Parathyroid adenoma (tissue), 2 donors: ENCODE data around the gene KDM7A.
"Not testable (repeated sequence)": the region's sequence is repeated elsewhere in the genome, so short reads cannot be mapped to it uniquely, and the experiment has no call there.

Source experiments
- H2AFZ ChIP-seq: fragments of 300-600 bp; sonication (generic); one replicate; pipeline ENCODE4 v1.7.0; 2017; ENCODE audit warnings: antibody characterized with exemption, mild to moderate bottlenecking
- H3K27ac ChIP-seq: fragments of 300-600 bp; sonication (generic); one replicate; pipeline ENCODE4 v1.7.0; 2017
- H3K27me3 ChIP-seq: fragments of 300-600 bp; sonication (generic); one replicate; pipeline ENCODE4 v1.7.0; 2017; ENCODE audit warnings: low read length; ENCODE audit not compliant: control insufficient read depth, insufficient read depth
- H3K36me3 ChIP-seq: fragments of 300-600 bp; sonication (generic); one replicate; pipeline ENCODE4 v1.7.0; 2017; ENCODE audit warnings: low read length; ENCODE audit not compliant: control insufficient read depth, insufficient read depth
- H3K4me1 ChIP-seq: fragments of 300-600 bp; sonication (generic); one replicate; pipeline ENCODE4 v1.7.0; 2017; ENCODE audit warnings: control low read depth
- H3K4me2 ChIP-seq: fragments of 300-600 bp; sonication (generic); one replicate; pipeline ENCODE4 v1.7.0; 2017; ENCODE audit warnings: low read length
- H3K4me3 ChIP-seq: fragments of 300-600 bp; sonication (generic); one replicate; pipeline ENCODE4 v1.7.0; 2017; ENCODE audit warnings: low read depth, low read length
- H3K79me2 ChIP-seq: fragments of 300-600 bp; sonication (generic); one replicate; pipeline ENCODE4 v1.7.0; 2017; ENCODE audit warnings: control low read depth
- H3K9ac ChIP-seq: fragments of 300-600 bp; sonication (generic); one replicate; pipeline ENCODE4 v1.7.0; 2017; ENCODE audit warnings: mild to moderate bottlenecking
- H3K9me3 ChIP-seq: fragments of 300-600 bp; sonication (generic); one replicate; pipeline ENCODE4 v1.7.0; 2017; ENCODE audit warnings: low read length; ENCODE audit not compliant: control insufficient read depth
- TF ChIP-seq, protein P1 (sequence below): fragments of 300-600 bp; sonication (generic); IDR thresholded peaks from one replicate; pipeline ENCODE4 v1.7.0; 2017; ENCODE audit warnings: antibody characterized with exemption, mild to moderate bottlenecking
- donor health status: primary hyperparathyroidism.

KDM7A gene

DNA sequence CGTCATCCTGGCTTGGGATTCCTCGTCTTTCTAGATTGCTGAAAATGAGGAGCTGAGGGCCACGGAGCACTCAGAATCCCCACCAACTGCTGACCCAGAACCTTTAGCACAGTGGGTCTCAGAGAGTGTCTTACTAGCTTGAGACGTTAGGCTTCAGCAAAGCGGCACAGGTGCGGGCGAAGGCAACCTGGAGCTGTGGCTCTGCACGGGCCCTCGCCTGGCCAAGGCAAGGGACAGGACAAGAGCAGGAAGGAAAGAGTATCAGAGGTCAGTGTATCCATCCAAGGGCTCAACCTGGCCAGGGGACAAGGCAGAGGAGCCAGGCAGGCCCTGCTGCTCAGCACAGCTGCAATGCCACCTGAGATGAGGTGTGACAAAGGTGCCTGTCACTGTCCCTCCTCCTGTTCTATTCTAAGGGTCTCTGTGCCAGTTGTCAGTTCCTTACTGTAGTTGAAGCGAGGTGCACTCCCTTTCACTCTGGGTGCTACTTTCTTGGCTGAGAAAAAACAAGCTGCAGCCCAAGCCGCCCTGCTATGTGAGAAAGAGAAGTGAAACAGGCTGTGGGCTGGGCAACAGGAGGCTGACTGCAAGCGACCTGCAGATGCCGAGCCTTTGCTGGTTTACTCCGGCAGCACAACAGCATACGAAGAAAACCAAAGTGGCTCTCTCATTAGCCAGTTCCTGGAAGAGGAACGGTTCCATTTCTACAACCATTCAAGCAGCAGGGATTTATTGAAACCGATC lies 33.3 kb upstream of the KDM7A start:
- H3K9ac ChIP-seq = no peak overlapping the region
- peaks cover 9% of the 10 kb centered on the region for H3K4me1 ChIP-seq
- no peak overlapping the region for H3K27ac ChIP-seq

DNA sequence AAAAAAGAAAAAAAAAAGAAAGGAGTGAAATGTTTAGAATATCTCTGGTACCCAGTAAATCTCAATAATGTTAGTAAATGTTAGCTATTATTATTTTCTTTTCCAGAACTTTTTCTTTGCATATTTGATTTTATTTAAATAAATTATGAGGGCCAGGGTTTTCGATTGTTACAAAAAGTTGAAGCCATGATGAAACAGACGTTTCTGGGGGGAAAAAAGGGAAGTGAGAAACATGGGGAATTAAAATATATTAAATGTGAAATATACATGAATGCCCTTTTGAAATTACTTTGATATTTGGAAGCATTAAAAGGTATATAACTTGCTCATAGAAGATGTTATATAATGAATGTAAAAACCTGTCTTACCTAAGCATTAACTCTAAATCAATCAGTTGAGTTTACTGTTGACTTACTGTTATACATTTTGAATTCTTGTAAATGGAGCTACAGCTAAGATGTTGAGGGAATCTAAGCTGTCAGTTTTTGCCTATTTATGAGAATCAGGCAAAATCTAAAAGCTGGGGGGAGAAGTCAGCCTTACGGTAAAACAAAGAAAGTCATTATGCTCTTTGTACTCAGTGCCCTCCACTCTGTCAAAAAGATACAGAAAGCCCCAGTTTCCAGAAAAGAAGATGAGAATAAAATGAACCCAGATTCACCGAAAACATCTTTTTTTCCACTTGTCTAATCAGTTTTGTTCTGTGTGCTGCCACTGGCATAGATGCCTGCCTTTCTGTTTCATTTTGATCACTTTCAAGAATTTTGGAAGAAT lies 30.0 kb upstream of the KDM7A start:
- H3K27me3 ChIP-seq = no peaks in the 10 kb centered on the region
- no peak overlapping the region for H3K9ac ChIP-seq
- no peaks in the 10 kb centered on the region for H3K79me2 ChIP-seq
- H3K9me3 ChIP-seq = no peaks in the 10 kb centered on the region
- no peaks in the 10 kb centered on the region for H3K4me1 ChIP-seq
- no peak overlapping the region for H3K4me2 ChIP-seq
- H3K4me3 ChIP-seq = no peak overlapping the region
- TF ChIP-seq, protein P1, sequence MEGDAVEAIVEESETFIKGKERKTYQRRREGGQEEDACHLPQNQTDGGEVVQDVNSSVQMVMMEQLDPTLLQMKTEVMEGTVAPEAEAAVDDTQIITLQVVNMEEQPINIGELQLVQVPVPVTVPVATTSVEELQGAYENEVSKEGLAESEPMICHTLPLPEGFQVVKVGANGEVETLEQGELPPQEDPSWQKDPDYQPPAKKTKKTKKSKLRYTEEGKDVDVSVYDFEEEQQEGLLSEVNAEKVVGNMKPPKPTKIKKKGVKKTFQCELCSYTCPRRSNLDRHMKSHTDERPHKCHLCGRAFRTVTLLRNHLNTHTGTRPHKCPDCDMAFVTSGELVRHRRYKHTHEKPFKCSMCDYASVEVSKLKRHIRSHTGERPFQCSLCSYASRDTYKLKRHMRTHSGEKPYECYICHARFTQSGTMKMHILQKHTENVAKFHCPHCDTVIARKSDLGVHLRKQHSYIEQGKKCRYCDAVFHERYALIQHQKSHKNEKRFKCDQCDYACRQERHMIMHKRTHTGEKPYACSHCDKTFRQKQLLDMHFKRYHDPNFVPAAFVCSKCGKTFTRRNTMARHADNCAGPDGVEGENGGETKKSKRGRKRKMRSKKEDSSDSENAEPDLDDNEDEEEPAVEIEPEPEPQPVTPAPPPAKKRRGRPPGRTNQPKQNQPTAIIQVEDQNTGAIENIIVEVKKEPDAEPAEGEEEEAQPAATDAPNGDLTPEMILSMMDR = no peak
- no peak overlapping the region for H3K27ac ChIP-seq
- H2AFZ ChIP-seq = no peak overlapping the region
- no peaks in the 10 kb centered on the region for H3K36me3 ChIP-seq

More for the DNA sequence above, 33.3 kb upstream of the KDM7A start:
- TF ChIP-seq, protein P1 = no peak
- no peak overlapping the region for H3K4me2 ChIP-seq
- no peaks in the 10 kb centered on the region for H3K79me2 ChIP-seq
- no peak overlapping the region for H2AFZ ChIP-seq
- no peaks in the 10 kb centered on the region for H3K27me3 ChIP-seq
- no peaks in the 10 kb centered on the region for H3K36me3 ChIP-seq
- H3K4me3 ChIP-seq = no peak overlapping the region
- H3K9me3 ChIP-seq = no peaks in the 10 kb centered on the region

DNA sequence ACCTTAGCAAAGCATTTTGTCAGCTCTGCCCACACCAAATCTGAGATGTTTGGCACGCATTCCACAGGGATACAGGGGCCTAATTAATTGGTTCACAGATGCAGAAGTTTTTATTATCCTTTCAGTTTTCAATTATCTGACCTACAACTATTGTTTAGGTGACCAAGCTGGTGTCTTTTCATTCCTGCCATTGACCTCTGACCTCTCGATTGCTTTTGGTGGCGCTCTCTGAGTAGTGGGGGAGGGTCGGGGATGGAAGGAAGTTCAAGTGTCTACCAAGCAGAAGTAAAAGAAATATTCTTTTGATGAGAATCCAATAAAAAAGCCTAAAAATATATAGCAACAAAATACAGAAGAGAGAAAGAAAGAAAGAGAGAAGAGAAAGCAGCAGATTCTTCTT lies 28.8 kb upstream of the KDM7A start:
- Histone ChIP-seq H3K9me3 (no peaks in the 10 kb centered on the region), H3K27me3 (no peaks in the 10 kb centered on the region), H2AFZ (no peak overlapping the region), H3K36me3 (no peaks in the 10 kb centered on the region), H3K9ac (no peak overlapping the region), H3K4me2 (peak overlapping the region; percentile 33), H3K4me3 (no peak overlapping the region), H3K27ac (no peak overlapping the region), H3K79me2 (no peaks in the 10 kb centered on the region), H3K4me1 (no peaks in the 10 kb centered on the region)
- TF ChIP-seq, protein P1 = no peak

DNA sequence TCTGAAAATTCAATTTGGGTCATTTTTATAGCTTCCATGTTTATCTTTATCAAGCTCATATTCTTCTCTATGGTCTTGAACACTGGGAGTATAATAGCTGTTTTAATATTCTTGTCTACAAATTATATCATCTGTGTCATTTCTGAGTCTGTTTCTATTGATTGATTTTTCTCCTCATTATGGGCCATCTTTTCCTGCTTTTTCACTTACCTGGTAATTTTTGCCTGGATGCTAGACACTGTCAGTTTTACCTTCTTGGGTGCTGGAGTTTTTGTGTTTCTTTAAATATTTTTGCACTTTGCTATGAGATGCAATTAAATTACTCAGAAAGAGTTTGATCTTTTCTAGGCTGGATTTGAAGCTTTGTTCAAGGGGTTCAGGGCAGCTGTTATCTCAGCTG lies 26.8 kb upstream of the KDM7A start:
- TF ChIP-seq, protein P1 = no peak
- no peak overlapping the region for H3K4me2 ChIP-seq
- H3K79me2 ChIP-seq = no peaks in the 10 kb centered on the region
- H3K4me3 ChIP-seq = no peak overlapping the region
- peaks cover 4% of the 10 kb centered on the region for H3K4me1 ChIP-seq
- no peak overlapping the region for H3K27ac ChIP-seq
- no peaks in the 10 kb centered on the region for H3K36me3 ChIP-seq
- H3K9me3 ChIP-seq = no peaks in the 10 kb centered on the region
- H3K9ac ChIP-seq = no peak overlapping the region
- no peaks in the 10 kb centered on the region for H3K27me3 ChIP-seq
- no peak overlapping the region for H2AFZ ChIP-seq

DNA sequence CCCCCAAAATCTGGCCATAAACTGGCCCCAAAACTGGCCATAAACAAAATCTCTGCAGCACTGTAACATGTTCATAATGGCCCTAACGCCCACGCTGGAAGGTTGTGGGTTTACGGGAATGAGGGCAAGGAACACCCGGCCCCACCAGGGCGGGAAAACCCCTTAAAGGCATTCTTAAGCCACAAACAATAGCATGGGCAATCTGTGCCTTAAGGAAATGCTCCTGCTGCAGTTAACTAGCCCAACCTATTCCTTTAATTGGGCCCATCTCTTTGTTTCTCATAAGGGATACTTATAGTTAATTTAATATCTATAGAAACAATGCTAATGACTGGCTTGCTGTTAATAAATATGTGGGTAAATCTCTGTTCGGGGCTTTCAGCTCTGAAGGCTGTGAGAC lies 26.2 kb upstream of the KDM7A start:
- H3K27me3 ChIP-seq, H3K4me3 ChIP-seq, H3K4me2 ChIP-seq, H2AFZ ChIP-seq, H3K79me2 ChIP-seq, H3K36me3 ChIP-seq, H3K27ac ChIP-seq, H3K9me3 ChIP-seq, H3K4me1 ChIP-seq, H3K9ac ChIP-seq: not testable (repeated sequence)
